Measurements from ENCODE around the gene HTR3B.

- TF ChIP-seq, protein P1, sequence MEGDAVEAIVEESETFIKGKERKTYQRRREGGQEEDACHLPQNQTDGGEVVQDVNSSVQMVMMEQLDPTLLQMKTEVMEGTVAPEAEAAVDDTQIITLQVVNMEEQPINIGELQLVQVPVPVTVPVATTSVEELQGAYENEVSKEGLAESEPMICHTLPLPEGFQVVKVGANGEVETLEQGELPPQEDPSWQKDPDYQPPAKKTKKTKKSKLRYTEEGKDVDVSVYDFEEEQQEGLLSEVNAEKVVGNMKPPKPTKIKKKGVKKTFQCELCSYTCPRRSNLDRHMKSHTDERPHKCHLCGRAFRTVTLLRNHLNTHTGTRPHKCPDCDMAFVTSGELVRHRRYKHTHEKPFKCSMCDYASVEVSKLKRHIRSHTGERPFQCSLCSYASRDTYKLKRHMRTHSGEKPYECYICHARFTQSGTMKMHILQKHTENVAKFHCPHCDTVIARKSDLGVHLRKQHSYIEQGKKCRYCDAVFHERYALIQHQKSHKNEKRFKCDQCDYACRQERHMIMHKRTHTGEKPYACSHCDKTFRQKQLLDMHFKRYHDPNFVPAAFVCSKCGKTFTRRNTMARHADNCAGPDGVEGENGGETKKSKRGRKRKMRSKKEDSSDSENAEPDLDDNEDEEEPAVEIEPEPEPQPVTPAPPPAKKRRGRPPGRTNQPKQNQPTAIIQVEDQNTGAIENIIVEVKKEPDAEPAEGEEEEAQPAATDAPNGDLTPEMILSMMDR (conservative IDR thresholded peaks at IDR 0.05; ENCODE audit: low read length), result no peak
- no peak for TF ChIP-seq EZH2phosphoT487 (IDR thresholded peaks at IDR 0.05; ENCODE audit: borderline replicate concordance)
Measured at GRCh38 chr11:113880971-113881370, 23.6 kb upstream of the HTR3B start.
